ENCODE data around the gene ADAMTS13.
A peak's percentile ranks its signal among the peaks of the same experiment; 100 is the strongest.

ADAMTS13 gene

DNA sequence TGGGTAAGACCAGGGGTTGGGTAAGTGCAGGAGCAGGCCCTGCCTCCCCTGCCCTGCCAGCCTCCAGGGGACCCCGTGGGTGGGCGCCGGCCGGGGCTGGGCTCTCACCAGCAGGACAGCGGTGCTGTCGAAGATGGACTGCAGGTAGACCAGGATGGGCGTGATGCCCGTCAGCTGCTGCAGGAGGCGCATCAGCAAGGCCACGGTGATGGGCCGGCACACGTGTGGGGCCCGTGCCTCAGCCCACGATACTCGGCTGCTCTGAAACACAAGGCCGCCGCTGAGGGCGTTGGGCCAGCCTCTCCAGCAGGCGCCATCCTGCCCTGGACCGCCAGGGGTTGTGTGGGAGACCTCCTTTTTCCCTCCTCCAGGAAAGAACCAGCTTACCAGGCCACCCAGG is 52.7 kb downstream of the ADAMTS13 start:
- DNase-seq, result no peak

DNA sequence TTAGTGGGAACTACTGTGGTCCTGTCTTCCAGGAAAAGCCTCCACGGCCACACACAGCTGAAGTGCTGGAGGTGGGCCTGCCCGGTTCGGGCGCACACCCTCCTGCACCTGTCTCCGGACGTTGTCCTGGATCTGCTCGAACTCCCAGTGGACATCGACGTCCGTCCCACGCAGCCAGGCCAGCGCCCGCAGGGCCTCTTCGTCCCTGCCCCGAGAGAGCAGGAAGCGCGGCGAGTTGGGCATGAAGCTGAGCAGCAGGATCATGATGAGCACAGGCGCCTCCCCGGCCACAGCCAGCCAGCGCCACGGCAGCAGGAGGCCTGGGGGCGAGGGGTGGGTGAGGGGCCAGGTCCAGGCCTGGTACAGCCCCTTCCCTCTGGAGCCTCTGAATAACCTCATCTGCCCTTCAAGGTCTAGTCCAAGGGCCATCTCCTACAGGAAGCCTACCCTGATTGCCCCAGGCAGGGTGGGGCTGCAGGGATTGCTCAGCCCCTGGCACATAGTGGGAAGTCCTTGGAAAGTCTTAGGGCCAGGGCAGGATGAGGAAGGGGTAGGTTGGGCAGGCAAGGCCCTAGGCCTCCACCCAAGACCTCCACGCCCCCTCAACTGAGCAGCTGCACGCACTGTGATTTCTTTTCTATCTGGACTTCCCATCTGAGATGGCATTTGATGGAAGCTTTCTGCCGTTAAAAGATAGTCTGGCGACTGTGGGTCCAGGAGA is 53.3 kb downstream of the ADAMTS13 start:
- no peak for DNase-seq

DNA sequence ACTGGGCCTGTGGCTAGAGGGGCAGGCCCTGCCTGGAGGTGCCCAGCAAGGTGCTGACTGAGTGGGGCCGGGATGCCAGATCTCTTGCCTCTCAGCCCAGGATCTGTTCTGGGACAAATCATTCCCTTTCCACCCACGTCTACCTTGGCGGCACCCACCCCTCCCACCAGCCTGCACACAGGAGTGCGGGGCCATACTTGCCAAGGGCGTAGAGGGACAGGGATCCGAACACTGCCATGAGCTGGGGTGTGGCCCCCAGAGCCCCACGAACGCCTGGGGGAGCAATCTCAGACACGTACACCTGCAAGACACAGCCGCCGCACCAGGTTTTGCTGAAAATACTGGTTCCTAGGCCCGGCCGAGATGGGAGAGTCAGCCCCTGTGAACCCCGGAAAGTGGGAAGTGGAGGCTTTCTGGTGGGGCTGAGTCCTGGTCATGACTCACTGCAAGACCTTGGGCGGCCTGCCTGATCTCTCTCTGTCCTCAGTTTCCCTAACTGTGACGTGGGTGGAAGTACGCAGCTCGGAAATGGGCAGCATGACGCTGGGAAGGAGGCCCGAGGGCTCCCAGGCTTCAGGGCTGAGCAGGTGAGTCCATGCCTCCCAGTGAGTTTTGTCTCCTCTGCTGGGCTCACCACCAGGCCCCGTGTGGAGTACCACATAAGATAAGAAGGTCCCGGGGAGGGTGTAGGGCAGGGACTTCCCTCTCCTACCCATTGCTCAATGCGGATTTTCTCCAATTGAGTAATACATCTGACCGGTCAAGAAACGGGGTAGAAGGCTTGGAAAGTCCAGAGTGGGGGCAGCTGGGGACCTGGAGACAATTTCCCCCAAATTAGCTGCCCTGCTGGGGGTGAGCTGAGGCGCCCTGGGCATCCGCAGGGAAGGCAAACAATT is 54.1 kb downstream of the ADAMTS13 start:
- DNase-seq, result no peak

DNA sequence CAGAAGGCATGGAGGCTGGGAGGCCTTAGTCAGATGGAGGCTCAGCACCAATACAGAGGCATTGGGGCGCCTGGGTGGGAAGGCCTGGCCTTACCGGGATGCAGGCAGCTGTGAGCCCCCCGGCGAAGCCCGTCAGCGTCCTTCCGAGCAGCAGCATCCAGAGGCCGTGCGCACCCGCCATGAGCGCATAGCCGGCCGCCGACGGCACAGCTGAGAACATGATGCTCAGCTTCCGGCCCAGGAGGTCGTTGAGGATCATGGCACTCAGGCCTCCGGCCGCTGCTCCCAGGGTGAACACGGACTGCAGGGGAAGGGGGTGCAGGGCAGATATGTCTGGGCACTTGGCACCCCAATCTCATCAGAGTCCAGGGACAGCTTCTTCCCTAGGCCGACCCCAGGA is 54.8 kb downstream of the ADAMTS13 start:
- DNase-seq, result no peak

DNA sequence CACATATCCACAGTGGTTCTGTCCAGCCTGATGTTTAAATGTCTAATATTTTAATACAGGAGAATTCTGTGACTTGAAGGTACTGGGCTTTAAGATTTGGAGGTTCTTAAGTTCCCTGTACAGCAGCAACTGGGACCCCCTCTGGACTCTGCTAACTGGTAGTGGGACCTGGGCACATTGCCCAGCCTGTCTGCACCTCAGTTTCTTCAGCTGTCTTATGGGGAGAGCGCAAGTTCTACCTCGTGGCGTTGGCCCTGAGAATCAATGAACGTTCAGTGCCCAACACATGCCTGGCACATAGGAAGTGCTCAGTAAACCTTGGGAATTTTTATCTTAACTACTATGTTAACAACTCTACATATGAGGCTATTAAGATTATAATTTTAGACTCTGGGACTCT is 55.3 kb downstream of the ADAMTS13 start:
- DNase-seq, result no peak

DNA sequence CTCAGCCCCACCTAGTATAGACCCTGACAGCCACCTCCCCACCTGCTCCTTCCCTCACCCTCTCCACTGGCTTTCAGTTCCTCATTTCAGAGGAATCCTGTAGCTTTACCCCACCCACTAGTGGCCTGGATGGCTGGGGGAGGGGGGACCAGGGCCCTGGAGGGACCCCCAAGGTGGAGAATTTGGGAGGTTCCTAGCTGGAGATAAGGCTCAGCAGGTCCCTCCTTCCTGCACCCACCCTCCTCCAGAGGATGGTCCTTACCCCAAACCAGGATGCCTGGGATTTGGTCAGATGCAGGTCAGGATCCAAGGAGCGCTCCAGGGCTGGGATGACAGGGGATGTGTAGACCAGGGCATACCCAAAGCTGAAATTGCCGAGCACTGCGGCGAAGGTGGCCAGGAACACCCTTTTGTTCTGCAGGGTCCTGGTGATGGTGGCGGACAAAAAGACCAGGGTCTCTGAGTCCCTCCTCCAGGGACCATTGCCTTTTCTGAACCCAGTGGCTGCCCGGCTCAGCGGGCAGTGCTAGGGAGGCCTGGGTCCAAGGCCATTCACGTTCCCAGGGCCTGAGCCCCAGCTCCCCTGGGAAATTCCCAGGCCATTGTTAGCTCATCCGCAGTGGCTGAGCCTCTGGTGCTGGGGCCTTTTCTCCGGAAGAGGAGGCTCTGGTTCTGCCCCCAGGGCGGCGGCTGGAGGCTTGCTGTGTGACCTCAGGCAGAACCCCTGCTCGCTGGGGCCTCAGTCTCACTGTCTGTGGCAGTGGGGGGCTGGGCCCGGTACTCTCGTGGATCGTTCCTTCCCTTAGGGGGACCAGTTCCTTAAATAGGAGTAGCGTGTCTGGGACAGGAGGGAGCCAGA is 56.1 kb downstream of the ADAMTS13 start:
- no peak for DNase-seq

DNA sequence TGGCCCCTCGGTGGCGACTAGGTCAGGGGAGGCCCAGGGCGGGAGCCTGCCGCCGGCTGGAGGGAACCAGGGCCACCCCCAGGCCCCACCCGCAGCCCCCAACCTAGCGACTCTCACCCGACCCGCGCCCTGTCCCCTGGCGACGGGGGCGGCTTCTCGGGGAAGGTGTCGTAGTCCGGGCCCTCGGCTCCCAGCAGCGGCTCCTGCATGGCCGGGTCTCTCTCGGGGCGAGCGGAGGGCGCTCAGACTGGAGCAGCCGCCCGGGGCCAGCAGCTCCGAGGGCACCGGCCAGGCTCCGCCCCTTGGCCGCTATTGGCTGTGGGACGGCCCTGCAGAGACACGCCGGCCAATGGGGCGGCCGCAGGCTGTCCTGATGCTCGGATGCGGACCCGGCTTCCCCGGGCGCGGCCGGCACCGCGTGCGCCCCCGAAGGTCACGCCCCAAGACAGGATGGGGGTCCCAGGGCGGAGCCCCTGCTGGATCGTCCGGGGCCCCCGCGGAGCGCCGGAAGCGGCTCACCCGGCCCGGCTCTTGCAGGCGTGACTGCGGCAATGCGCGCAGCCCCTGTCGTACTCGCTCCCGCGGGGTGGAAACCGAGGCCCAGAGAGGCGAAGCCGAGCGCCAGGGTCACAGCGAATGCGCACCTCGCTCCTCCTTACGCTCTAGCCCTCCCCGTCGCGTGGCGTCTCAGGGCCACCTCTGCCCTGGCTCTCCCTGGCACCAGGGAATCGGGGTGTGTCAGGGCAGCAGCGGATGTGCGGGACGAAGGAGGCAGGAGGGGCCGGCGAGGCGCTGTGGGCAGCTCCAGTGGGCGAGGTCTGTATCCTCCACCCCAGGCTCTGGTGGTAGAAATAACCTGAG is 56.9 kb downstream of the ADAMTS13 start, which contains the start of gene SLC2A6:
Gene SLC2A6 (minus strand): TSS at position 249 of the 861 bp plus-strand sequence. CDS start 40 bp downstream, at position 209.
- peak; percentile 58 for DNase-seq

DNA sequence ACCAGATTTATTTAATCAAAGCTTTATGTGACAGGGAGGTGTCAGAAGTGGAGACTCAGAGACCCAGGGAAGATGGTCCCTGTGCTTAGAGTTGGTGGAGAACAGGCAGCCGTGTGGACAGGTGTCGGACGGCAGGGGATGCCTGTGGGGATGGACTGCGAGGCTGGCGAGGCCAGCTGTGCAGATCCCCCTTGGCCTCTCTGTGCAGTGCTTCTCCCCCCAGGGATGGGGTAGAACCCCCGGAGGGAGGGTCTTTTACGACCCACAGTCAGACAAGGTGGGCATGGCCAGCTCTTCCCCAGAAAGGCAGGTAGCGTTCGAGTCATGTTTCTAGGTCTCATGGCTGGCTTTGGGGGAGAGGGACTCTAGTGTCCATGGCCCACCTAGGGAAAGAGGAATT is 61.4 kb downstream of the ADAMTS13 start:
- no peak for DNase-seq

DNA sequence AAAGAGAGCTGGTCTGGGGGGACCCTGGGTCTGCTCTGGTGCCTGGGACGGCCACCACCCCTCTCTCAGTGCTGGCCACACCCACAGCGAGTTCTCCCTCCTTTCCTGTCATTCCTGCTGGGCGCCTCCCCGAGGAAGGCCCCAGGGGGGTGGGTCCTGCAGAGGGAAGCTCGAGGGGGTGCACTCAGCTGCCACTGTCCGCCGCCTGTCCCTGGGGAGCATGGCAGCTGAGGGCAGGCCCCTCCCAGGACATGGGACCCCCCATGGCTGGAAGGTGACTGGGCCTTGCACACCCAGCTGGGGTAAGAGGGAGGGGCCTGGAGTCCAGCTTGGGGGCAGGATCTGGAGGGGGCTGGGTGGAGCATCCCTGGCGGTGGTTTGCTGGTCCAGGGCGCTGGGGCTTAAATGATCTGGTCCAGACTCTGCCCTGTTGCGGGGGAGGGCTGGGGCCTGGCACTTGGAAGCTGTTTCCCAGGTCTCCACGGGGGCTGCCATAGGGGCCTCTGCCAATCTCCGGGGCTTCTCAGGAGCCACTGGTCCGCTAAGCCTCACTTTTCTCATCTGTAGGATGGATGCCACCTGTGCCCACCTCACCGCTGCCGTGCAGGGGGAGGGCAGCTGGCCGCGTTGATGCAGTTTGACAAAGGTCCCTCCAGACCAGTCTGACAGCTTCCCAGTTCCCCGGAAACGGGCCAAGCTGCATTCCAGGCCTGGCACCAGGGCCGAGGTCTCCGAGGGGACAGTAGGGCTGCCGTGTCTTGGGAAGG is 62.7 kb downstream of the ADAMTS13 start:
- DNase-seq, result no peak

DNA sequence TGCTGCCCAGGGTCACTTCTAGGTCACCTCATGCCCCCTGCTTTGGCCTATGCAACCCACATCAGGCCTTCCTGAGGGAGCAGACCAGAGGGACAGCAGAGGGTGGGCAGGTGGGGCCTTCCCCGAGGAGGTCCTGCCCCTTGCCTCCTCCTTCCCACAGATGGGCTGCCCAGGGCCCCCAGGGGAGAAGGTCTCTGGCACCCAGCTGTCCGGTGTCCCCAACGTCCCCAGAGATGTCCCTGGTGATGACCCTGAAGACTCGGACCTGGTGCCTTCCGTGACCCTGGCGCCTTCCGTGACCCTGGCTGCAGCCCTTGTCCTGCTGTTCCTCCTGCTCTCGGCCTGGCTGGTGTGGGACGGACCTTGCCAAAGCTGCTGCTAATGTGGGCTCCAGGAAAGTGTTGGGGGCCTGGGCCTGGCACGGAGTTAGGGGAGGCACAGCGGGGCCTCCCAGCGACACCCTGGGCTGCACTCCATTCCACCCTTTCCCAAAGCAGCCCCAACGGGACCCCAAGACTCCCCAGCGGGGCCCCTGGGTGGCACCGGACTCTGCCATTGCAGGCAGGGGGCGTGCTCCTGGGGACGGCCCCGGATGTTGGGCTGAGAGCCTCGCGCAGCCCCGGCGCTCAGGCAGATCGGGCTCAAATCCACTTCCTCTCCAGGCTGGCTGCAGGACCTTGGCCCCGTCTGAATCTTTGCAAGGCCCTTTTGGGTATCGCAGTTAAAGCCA is 63.5 kb downstream of the ADAMTS13 start:
- no peak for DNase-seq

DNA sequence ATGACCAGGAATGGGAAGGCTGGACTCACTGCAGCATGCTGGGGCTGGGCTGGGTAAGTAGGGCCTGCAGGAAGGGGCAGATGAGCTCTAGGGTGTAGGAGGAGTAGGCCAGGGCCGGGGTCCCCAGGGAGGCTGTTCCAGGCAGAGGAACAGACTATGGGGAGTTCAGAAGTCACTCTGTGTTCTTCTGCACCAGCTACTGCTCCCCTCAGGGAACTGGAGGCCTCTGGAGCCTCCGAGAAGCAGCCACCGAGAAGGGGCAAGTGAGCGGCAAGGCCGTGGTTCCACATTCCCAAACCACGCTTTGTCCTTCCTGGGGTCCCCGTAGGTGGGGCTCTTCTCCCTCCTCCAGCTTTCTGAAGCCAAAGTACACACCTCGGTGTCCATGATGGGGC is 65.2 kb downstream of the ADAMTS13 start:
- no peak for DNase-seq

DNA sequence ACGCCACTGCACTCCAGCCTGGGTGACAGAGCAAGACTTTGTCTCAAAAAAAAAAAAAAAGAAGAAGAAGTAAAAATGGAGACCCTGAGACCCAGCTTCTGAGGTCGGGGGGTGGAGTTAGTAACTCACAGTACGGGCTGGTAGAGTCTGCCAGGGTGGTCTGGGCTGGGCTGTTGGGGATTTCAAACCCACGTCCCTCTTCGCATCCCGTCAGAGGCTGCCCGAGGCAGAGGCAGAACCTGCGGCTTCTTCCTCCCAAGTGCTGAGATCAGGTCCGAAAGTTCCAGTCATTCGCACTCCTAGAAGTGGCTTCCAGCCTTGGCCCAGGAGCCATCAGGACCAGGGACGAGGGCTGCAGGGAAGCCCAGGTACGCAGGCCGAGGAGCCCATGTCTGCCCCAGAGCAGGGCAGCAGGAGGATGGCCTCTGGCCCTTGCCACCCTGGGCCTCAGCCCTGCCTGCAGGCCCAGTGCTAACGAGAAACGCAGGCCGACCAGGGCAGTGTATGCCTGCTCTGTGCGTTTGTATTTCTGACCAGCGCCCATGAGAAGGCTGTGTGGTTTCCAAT is 66.6 kb downstream of the ADAMTS13 start:
- DNase-seq, result no peak

DNA sequence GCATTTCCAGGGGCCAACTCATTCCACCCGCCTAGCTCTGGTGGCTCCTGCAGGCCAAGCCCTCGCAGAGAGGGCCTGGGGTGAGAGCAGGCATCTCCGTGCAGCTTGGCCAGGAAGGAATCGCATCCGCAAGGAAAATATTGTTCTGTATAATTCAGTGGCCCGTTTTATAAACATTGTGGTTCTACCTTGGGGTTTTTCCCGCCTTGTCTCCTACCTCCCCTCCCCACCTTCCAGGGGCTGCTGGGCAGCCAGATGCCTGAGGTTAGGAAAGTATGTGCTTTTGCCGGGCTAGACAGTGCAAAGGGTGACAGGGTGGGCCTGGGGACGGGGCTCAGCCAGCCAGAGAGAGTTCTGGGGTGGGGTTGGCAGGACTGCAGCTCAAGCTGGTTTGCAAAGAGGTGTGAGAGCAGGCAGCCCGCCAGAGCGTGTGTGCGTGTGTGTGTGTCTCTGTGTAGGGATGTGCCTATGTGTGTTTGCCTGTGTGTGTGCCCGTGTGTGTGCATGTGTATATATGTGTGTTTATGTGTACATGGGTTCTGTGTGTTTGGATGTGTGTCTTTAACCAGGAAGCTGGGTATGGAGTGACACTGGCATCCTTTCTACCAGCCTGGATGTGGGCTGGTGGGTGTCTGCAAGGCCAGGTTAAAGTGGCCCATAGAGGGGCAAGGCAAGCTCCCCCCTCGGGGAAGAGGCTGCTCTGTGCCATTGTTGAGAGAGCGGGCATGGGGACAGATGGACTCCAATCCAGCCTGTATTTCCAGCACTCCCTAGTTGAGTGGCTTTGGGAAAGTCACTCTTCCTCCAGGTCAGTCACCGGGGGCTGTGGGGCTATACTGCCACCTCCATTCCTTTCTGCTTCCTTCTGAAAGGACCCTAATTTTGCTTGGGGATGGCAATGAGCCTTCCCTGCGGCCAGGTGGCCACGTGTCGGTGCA is 67.4 kb downstream of the ADAMTS13 start:
- no peak for DNase-seq

DNA sequence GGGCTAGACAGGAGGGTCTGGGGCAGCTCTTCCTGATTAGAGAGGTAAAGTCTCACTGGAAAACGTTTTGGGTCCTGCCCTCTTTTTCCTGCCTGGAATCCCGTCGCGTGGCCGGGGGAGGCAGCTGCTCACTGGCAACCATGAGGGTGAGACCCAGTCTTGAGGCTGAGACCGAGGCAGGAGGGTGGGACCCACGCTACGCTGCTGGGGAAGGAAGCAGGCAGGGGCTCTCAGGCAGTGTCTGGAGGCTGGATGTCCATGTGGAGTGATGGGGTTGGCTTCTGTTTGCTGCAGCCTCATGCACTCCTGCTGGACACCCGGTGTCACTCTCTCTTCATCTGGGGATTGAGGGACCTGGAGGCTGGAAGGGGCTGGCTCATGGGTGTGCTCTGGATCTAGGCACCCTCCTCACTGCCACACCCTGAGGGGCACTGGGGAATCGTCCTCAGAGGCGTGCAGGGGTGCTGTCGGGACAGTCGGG is 68.1 kb downstream of the ADAMTS13 start:
- no peak for DNase-seq

DNA sequence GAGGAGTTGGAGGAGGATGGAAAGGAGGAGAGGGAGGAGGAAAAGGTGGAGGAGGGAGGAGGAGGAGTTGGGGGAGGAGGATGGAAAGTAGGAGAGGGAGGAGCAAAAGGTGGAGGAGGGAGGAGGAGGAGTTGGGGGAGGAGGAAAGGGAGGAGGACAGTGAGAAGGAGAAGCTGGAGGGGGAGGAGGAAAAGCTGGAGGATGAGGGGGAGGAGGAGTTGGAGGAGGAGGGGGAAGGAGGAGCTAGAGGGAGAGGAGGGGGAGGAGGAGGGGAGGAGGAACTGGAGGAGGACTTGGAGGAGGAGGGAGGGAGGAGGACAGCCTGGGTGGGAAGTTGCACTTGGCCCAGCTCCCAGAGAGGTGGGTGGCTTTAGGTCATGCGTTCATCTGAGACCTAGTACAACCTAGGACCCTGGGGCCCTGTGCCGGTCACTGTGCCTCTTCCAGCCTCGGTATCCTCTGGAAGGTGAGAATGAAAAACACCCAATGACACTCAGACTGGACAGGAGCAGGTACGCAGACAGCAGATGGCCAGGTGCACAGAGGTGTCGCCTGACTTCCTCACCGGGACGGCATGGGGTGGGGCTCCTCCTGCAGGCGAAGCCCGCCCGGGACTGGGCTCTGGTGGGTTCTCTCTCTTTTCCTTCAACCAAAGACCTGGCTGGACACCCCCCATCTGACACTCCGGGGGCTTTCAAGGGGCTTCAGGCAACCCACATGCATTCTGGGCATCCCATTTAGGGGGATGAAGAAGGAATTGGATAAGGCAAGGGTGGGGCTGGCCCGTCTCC is 68.9 kb downstream of the ADAMTS13 start:
- no peak for DNase-seq

DNA sequence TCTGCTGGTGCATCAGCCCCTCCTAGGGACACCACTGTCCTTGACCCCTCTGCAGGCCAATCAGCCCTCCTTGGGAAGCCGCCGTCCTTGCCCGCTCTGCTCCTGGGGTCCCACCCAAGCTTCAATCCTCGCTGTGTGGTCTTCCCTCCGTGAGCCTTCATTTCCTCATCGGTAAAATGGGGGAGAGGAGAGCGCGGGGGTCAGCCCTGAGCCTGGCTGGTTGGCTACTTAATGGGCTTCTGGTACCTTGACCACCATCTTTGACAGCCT is 69.4 kb downstream of the ADAMTS13 start:
- no peak for DNase-seq

DNA sequence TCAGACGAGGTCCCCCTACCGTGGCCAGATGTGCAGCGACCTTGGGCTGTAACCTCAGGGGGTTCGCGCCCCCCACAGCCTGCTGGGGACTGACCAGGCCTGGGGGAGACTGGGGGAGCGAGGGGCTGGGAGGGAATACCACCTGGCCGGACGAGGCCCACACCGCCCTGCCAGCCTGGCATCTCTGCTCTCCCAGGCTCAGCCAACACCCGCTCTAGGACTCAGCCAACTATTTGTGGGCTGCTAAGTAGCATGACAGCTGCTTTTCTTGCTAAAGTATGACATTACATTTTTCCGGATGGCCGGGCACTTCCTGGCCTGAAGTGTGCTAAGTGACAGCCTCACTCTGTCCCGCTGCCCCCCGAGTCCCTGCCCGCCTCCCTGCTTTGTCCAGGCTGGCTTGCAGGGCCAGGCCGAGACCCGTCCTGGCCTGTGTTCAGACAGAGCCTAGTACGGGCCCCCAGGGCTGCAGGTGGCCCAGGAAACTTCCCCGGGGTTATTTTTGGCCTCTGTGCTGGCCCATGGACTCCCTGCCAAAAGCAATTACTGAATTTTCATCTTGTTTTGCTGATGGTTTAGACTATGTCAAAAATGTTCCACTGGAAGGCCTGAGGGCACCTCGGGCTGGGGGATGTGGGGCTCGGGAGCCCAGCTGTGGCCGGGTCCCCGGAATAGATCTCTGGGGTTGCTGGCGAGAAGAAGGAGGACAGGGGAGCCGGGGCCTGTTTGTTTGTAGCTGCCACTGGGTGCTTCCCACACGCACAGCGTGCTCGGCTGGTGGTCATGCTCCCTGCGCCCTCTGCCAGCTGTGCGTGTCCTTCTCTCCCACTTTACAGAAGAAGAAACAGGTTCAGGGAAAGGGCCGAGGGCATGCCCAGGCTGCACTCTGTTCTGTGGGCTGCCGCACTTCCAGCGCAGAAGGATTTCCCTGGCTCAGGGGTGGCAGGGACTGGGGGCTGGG is 70.2 kb downstream of the ADAMTS13 start:
- no peak for DNase-seq
